ENCODE results near the gene PATJ. TPM values are rescaled to one million over a fixed set of nuclear protein-coding genes. Genes with fewer than 3 reads are reported as not detected.
A peak's percentile ranks its signal among the peaks of the same experiment; 100 is the strongest.
"Not testable (repeated sequence)": the region's sequence is repeated elsewhere in the genome, so short reads cannot be mapped to it uniquely, and the experiment has no call there.

The PATJ gene
- total RNA-seq, 1 experiment from 2014 or later = 6.0 TPM

GRCh38 chr1:61872206-61872605 is 129.9 kb downstream of the PATJ start:
- no peak for DNase-seq (ENCODE audit: low spot score)
- in situ Hi-C loops (cut with HindIII; ENCODE audit: low sequenced_read_pairs) = no loop called here

- in situ Hi-C loops (cut with HindIII; ENCODE audit: low sequenced_read_pairs) = no loop called here
- no peak for DNase-seq (ENCODE audit: low spot score)
Measured at GRCh38 chr1:61873581-61873980, 131.3 kb downstream of the PATJ start.

DNA sequence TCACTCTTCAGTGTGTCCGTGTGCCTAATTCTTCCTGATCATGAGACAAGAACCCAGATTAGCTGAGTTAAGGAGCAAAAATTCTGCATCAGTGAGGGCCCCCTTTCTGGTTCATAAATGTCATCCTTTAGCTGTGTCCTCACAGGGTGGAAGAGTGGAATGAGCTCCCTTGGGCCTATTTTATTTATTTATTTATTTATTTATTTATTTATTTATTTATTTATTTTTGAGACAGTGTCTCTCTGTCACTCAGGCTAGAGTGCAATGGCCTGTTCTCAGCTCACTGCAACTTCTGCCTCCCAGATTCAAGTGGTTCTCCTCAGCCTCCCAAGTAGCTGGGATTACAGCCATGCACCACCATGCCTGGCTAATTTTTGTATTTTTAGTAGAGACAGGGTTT is 131.7 kb downstream of the PATJ start:
- in situ Hi-C loops (cut with HindIII; ENCODE audit: low sequenced_read_pairs) = no loop called here
- DNase-seq (ENCODE audit: low spot score) = no peak

GRCh38 chr1:61875198-61875597 is 132.9 kb downstream of the PATJ start:
- in situ Hi-C loops (cut with HindIII; ENCODE audit: low sequenced_read_pairs) = no loop called here
- no peak for DNase-seq (ENCODE audit: low spot score)

- in situ Hi-C loops (cut with HindIII; ENCODE audit: low sequenced_read_pairs); DNase-seq (ENCODE audit: low spot score): not testable (repeated sequence)
Measured at GRCh38 chr1:61879887-61880474, 137.7 kb downstream of the PATJ start.

DNA sequence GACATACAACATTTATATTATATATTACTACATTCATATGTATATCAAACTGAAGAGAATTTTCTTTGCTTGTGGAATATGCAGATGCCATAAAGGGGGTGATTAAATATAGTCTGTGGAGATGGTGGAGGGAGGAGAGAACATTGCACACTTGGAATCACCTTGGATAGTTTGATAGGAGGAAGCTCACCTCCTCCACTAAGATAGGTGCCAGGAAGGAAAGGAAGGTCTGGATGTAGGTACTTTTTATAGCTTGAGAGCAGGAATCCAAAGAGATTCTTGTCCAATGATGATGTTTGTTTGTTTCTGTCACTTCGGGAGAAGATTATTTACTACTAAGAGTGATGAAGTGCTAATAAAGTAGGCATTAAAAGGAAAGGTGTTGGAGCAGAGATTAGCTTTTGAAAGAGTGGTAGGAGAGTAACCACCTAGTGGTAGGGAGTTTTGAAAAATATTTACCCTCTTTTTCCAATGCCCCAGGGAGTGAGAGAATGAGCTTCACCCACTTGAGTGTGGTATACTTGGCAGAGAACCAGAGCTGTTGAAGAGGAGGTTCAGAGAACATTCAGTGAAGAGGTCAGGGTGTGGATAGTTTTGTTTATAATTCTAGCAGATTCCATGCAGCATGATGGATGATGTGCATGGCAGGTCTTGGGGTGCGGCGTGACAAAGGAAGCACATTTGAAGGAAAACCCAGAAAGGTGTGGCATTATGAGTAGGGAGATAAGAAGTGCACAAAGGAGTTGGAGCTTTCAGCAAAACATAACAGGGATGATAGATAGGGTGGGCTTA is 145.0 kb downstream of the PATJ start:
- in situ Hi-C loops (cut with HindIII; ENCODE audit: low sequenced_read_pairs) = no loop called here
- DNase-seq (ENCODE audit: low spot score) = no peak

DNA sequence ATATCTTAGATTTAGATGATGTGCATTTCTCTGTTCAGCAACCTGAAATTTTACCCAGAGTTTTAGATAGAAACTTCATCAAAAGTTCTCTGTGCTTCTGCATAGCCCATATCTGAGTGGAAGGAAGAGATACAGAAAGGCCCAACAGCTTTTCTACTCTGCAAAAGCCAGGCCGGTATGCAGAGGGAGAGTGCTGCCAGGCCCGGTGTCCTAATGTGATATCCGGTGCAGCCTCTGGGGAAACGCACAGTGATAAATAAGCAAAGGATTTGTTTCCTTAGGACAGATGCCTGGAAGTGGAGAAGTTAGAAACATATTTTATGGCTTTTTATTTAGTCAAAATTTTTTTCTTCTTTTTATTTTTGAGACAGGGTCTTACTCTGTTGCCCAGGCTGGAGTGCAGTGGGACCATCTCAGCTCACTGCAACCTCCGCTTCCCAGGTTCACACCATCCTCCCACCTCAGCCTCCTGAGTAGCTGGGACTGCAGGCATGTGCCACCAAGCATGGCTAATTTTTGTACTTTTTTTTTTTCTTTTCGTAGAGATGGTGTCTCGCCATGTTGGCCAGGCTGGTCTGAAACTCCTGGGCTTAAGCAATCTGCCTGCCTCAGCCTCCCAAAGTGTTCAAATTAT is 145.8 kb downstream of the PATJ start:
- in situ Hi-C loops (cut with HindIII; ENCODE audit: low sequenced_read_pairs) = no loop called here
- DNase-seq (ENCODE audit: low spot score) = no peak

- DNase-seq (ENCODE audit: low spot score) = no peak
- in situ Hi-C loops (cut with HindIII; ENCODE audit: low sequenced_read_pairs) = no loop called here
Measured at GRCh38 chr1:61888808-61889207, 146.5 kb downstream of the PATJ start.

- DNase-seq (ENCODE audit: low spot score); in situ Hi-C loops (cut with HindIII; ENCODE audit: low sequenced_read_pairs): not testable (repeated sequence)
Measured at GRCh38 chr1:61890435-61890834, 148.2 kb downstream of the PATJ start.

- DNase-seq (ENCODE audit: low spot score) = no peak
- in situ Hi-C loops (cut with HindIII; ENCODE audit: low sequenced_read_pairs) = no loop called here
Measured at GRCh38 chr1:61892977-61893376, 150.7 kb downstream of the PATJ start.

GRCh38 chr1:61894296-61894695 is 152.0 kb downstream of the PATJ start:
- in situ Hi-C loops (cut with HindIII; ENCODE audit: low sequenced_read_pairs); DNase-seq (ENCODE audit: low spot score): not testable (repeated sequence)

- in situ Hi-C loops (cut with HindIII; ENCODE audit: low sequenced_read_pairs) = no loop called here
- DNase-seq (ENCODE audit: low spot score) = no peak
Measured at GRCh38 chr1:61895175-61895574, 152.9 kb downstream of the PATJ start.

DNA sequence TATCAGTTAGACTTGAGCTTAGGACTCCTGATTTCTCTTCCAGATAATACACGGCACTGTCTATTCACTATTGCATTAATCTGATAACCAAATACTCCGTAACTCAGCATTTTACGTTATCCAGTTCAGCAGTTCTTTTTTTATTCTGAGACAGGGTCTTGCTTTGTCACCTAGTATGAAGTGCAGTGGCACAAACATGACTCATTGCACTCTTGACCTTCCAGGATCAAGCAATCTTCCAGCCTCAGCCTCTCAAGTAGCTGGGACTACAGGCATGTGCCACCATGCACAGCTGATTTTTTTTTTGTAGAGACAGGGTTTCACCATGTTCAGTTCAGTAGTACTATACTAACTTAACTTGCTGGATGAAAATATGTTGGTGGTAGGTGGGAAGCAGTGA is 156.4 kb downstream of the PATJ start:
- DNase-seq (ENCODE audit: low spot score) = no peak
- in situ Hi-C loops (cut with HindIII; ENCODE audit: low sequenced_read_pairs) = no loop called here

DNA sequence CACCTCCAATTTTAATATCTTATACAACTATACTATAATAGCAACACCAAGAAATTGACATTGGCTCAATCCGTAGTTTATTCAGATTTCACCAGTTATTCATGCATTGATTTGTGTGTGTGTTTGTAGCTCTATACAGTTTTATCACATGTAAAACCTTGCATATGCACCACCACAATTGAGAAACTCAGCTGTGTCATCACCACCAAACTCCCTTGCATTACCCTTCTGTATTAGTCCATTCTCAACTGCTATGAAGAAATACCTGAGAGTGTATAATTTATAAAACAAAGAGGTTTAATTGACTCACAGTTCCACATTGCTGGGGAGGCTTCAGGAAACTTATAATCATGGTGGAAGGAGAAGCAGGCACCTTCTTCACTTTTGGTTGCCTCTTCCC is 162.1 kb downstream of the PATJ start:
- DNase-seq (ENCODE audit: low spot score) = no peak
- in situ Hi-C loops (cut with HindIII; ENCODE audit: low sequenced_read_pairs) = no loop called here

DNA sequence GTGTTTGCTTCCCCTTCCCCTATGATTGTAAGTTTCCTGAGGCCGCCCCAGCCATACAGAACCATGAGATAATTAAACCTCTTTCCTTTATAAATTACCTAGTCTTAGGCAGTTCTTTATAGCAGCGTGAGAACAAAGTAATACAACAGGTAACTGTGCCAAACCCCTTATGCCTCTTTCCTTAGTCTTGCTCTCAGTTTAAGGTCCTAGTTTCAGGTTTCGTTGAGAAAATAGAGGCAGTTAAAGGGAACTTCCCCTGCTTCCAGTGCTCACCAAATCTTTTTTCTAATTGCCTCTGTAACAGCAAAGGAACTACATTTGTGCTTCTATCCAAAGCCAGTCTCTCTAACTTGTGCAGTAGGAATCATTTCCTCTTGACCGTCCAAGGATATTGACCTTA is 164.8 kb downstream of the PATJ start:
- no peak for DNase-seq (ENCODE audit: low spot score)
- in situ Hi-C loops (cut with HindIII; ENCODE audit: low sequenced_read_pairs) = no loop called here

- DNase-seq (ENCODE audit: low spot score) = no peak
- in situ Hi-C loops (cut with HindIII; ENCODE audit: low sequenced_read_pairs) = no loop called here
Measured at GRCh38 chr1:61910035-61910434, 167.8 kb downstream of the PATJ start.

DNA sequence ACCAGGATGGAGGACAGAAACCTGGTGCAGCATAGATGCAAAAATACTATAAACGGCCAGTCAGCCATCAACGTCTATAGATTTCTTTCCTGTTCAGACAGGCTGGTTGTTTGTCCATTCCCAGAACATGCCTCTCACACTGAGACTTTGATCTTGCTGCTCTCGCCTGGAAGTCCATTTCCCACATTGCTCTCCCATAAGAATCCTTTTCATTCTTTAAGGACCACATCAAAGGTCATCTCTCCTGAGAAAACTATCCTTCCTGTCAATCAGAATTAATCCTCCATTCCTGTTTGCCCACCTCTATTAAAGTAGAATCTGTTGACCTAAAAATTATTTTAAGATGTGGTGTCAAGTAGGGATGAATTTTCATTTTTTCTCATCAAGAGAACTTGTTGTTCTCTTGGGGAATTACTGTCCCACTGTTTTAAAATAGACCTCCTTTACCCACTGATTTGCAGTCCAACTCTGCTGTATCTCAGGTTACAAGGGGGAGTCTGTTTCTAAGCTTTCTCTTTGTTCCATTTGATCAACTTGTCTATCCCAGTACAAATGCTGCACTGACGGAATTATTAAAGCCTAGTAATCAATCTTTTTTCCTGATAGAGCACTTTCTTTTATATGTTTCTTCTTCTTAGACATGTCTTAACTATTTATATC is 172.7 kb downstream of the PATJ start:
- in situ Hi-C loops (cut with HindIII; ENCODE audit: low sequenced_read_pairs) = no loop called here
- DNase-seq (ENCODE audit: low spot score) = no peak

- peak; percentile 29 for DNase-seq (ENCODE audit: low spot score)
- in situ Hi-C loops (cut with HindIII; ENCODE audit: low sequenced_read_pairs) = no loop called here
Measured at GRCh38 chr1:61921435-61921834, 179.2 kb downstream of the PATJ start.

GRCh38 chr1:61922950-61923480 is 180.7 kb downstream of the PATJ start:
- DNase-seq (ENCODE audit: low spot score) = no peak
- in situ Hi-C loops (cut with HindIII; ENCODE audit: low sequenced_read_pairs) = no loop called here

All from G401 (cell line).